Left cardiac atrium (tissue), 4 donors: ENCODE measurements around the gene CTNND2. TPM values are rescaled to one million over a fixed set of nuclear protein-coding genes. Genes with fewer than 3 reads are reported as not detected.

Source experiments
- ATAC-seq, 2 donors: fragments of 200-7000 bp; cut with Tn5 transposase; one replicate each; pipeline ENCODE4 v1.9.1; 2020; ENCODE audit warnings: mild to moderate bottlenecking in 2 of 2, moderate library complexity in 2 of 2
- DNase-seq: peaks from one replicate; pipeline ENCODE4 v3.0.0-alpha.2; 2020
- intact Hi-C, 2 donors: fragments of 100-400 bp; cut with DNase I; formaldehyde crosslinking; loops; one replicate each; pipeline versions ENCODE4 v1.14.1 to v1.15.1; 2022 to 2023
- total RNA-seq, 2 donors: library from RNA; stranded (reverse); fragmentation: NEBNext Ultra II Directional; extraction: Animal tissue kit (Norgen Biotek cat#: 25700); gene quantifications; one replicate each; pipeline ENCODE4 v1.2.1, GENCODE V29; 2021
- donor health status: DM: no; HTN: yes; CAD: no.
- donor health status: DM: no; HTN: yes; CAD: no; lungs with severe emphysema.
- donor health status: DM: yes; HTN: yes; CAD: no.
- donor health status: Dilated cardiomyopathy.

Gene CTNND2
- total RNA-seq, 2 donors from 2014 or later: 4.8 to 11.6 TPM

DNA sequence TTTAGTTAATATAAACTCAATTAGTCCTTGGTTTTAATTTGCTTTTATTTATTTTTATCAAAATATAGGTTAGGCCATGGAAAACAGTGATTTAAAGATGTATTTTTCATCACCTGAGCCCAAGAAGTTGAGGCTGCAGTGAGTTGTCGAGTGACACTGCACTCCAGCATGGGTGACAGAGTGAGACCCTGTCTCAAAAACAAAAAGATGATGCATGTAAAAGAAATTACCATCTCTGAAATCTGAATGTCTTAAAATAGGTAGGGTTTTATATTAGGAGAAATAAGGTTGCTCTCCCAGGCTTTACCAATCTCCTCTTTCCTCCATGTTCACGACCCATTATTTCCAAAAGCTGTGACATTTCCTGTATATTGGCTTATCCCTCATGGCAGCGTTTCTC is 980.9 kb downstream of the CTNND2 start:
- DNase-seq (no peak), ATAC-seq (no peak)
- intact Hi-C loops: no loop called here
